Measurements from ENCODE around the gene ZNF480.
"Not testable (repeated sequence)": the region's sequence is repeated elsewhere in the genome, so short reads cannot be mapped to it uniquely, and the experiment has no call there.

ZNF480 gene

DNA sequence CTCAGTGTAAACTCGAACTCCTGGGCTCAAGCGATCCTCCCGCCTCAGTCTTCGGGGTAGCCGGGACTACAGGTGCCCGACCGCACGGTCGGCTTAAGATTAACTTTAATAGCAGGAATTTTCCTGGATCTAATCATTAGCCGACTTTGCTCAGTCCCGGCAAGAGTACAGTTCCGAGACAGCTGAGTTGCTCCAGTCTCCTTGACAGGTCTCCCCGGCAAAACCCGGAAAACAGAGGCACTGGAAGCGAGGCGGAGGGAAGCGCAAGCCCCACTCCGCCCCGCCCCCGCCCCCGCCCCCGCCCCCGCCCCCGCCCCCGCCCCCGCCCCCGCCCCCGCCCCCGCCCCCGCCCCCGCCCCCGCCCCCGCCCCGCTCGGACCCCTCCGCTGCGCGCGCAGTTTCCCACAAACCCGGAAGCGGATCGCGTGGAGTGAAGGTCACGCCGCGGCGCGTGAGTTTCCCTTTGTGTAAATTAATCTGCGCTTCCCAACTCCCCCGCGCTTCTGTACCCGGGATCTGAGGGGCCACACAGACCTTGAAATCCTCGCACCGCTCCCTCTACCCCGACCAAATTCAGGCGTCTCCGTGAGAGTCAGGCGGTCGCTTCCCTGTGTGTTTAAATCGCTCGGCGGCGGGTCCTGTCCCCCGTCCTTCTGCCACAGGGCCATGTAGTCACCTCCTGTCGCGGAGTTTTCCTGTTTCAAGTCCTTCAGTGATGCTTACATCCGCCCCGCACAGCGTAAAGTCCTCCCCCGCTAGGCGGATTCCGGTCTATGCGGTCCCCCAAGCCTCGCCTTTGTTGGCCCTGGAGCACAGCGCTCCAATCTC, at the start of gene ZNF480:
Gene ZNF480 (plus strand): TSS at position 397 of the 828 bp plus-strand sequence. CDS start 3,244 bp downstream, outside the sequence.
- TF ChIP-seq, protein P1, sequence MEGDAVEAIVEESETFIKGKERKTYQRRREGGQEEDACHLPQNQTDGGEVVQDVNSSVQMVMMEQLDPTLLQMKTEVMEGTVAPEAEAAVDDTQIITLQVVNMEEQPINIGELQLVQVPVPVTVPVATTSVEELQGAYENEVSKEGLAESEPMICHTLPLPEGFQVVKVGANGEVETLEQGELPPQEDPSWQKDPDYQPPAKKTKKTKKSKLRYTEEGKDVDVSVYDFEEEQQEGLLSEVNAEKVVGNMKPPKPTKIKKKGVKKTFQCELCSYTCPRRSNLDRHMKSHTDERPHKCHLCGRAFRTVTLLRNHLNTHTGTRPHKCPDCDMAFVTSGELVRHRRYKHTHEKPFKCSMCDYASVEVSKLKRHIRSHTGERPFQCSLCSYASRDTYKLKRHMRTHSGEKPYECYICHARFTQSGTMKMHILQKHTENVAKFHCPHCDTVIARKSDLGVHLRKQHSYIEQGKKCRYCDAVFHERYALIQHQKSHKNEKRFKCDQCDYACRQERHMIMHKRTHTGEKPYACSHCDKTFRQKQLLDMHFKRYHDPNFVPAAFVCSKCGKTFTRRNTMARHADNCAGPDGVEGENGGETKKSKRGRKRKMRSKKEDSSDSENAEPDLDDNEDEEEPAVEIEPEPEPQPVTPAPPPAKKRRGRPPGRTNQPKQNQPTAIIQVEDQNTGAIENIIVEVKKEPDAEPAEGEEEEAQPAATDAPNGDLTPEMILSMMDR (IDR thresholded peaks at IDR 0.05; ENCODE audit: insufficient read depth, low read length, poor library complexity, severe bottlenecking) = peak; percentile 4
- Histone ChIP-seq H3K36me3 (ENCODE audit: control insufficient read depth, insufficient read depth, low read length) (peaks cover 11% of the 10 kb centered on the region), H3K27me3 (replicated peaks; ENCODE audit: control insufficient read depth, insufficient read depth, low read length) (no peaks in the 10 kb centered on the region)

DNA sequence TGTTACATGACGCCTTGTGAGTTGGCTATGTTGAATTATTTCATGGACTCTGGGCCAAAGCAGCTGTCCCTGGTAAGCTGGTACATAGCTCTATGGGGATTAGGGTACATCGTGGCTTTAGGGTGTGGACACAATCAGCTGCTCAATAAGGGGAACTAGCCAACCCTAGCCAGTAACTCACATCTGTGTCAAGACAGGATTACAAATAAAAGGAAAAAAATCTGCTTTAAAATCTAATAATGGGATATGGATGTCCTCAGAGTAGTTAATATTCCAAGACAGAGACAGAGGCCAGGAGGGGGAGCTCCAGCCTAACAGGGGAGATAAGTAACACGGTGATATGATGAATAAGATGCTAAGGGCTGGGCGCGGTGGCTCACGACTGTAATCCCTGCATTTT, 48.7 kb upstream of the ZNF480 start:
- Histone ChIP-seq H3K4me3 (replicated peaks; ENCODE audit: low read depth, low read length) (no peak overlapping the region), H3K27me3 (replicated peaks; ENCODE audit: control insufficient read depth, insufficient read depth, low read length) (no peaks in the 10 kb centered on the region), H3K36me3 (ENCODE audit: control insufficient read depth, insufficient read depth, low read length) (no peaks in the 10 kb centered on the region)
- TF ChIP-seq, protein P1 (IDR thresholded peaks at IDR 0.05; ENCODE audit: insufficient read depth, low read length, poor library complexity, severe bottlenecking) = peak; percentile 33
- no peak for DNase-seq (ENCODE audit: extremely low read depth, insufficient read length)

More for the DNA sequence above, at the start of gene ZNF480:
- H3K4me3 ChIP-seq (replicated peaks; ENCODE audit: low read depth, low read length) = peak within 1 kb of the TSS; percentile 93
- peak; percentile 81 for DNase-seq (ENCODE audit: extremely low read depth, insufficient read length)

DNA sequence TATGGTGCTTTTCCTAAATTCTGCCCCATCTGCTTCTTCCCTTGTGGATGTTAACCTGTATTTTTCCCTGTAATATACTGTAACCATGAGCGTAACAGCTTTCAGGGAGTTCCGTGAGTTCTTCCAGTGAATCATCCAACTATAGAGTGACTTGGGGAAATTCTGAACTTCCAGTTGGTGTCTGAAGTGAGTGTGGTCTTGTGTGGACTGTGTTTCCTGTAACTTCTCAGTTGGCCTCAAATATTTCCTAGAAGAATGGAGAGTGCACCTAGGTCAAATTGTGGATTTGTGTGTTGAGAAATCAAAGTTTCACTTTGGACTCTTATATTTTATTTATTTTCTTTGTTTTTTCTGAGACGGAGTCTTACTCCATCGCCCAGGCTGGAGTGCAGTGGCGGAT, 38.5 kb upstream of the ZNF480 start:
- no peak overlapping the region for H3K4me3 ChIP-seq (replicated peaks; ENCODE audit: low read depth, low read length)

DNA sequence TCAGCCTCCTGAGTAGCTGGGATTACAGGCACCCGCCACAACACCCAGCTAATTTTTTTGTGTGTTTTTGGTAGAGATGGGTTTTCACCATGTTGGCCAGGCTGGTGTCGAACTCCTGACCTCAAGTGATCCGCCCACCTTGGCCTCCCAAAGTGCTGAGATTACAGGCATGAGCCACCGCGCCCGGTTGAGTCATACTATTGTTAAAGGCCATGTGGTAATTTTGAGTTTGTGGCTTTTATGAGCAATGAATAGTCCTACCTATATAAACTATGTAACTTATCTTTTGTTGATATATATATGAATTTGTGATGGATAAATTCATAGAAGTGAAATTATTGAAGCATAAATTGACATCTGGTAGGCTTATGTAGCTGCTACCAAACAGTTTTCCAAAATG, 31.4 kb upstream of the ZNF480 start:
- not testable (repeated sequence) for H3K4me3 ChIP-seq (replicated peaks; ENCODE audit: low read depth, low read length)

More for the DNA sequence above, 38.5 kb upstream of the ZNF480 start:
- TF ChIP-seq, protein P1 (IDR thresholded peaks at IDR 0.05; ENCODE audit: insufficient read depth, low read length, poor library complexity, severe bottlenecking) = no peak
- no peak for DNase-seq (ENCODE audit: extremely low read depth, insufficient read length)
- H3K27me3 ChIP-seq (replicated peaks; ENCODE audit: control insufficient read depth, insufficient read depth, low read length) = no peaks in the 10 kb centered on the region
- H3K36me3 ChIP-seq (ENCODE audit: control insufficient read depth, insufficient read depth, low read length) = no peaks in the 10 kb centered on the region

DNA sequence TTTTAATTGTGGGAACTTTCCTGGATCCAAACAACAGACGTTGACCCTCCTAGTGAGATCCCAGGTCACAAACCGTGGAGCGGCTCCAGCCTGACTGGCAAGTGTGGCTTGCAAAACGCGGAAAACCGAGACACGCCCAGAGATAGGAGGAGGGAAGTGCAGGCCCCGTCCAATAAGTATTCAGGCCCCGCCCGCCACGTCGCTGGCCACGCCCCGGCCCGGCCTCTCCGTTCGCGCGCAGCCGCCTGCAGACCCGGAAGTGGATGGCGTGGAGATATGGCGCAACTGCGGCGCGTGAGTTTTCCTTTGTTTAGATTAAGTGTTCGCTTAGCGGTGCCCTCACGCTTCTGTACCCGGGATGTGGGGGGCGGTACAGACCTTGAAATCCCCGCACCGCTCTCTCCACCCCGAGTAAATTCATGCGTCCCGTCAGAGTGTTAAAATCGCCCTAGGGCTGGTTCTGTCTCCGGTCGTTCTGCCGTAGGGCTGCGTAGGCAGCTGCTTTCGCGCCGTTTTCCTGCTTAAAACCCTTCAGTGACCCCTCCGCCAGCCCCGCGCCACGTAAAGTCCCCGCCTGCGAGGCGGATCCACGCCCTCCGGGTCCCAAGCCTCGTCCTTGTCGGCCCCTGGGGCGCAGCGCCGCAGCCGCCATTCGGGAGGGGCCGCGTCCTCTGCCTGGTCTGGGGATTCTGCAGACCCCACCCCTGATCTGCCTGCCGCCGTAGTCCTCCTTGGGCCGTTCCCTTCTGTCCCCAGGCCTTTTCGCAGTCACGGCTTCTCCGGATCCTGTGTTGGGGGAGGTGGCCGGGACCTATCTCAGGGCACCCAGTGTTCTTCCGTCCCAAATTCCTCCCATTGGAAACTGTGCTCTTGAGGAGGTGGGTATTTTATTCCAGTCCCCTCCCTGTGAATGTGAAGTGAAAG, 27.4 kb upstream of the ZNF480 start, which contains the start of gene ZNF766:
Gene ZNF766 (plus strand): TSS at position 250 of the 924 bp plus-strand sequence. CDS start 27 bp downstream, at position 277.
- TF ChIP-seq, protein P1 (IDR thresholded peaks at IDR 0.05; ENCODE audit: insufficient read depth, low read length, poor library complexity, severe bottlenecking) = no peak
- peak; percentile 97 for DNase-seq (ENCODE audit: extremely low read depth, insufficient read length)
- H3K4me3 ChIP-seq (replicated peaks; ENCODE audit: low read depth, low read length) = peak within 1 kb of the TSS; percentile 93
- H3K36me3 ChIP-seq (ENCODE audit: control insufficient read depth, insufficient read depth, low read length) = peaks cover 2% of the 10 kb centered on the region
- H3K27me3 ChIP-seq (replicated peaks; ENCODE audit: control insufficient read depth, insufficient read depth, low read length) = no peaks in the 10 kb centered on the region

More for the DNA sequence above, 31.4 kb upstream of the ZNF480 start:
- DNase-seq (ENCODE audit: extremely low read depth, insufficient read length); H3K36me3 ChIP-seq (ENCODE audit: control insufficient read depth, insufficient read depth, low read length); H3K27me3 ChIP-seq (replicated peaks; ENCODE audit: control insufficient read depth, insufficient read depth, low read length): not testable (repeated sequence)

Data from GM06990 (cell line).